HepG2 (cell line): ENCODE data around the gene SIMC1. TPM values are rescaled to one million over a fixed set of nuclear protein-coding genes. Genes with fewer than 3 reads are reported as not detected.
A peak's percentile ranks its signal among the peaks of the same experiment; 100 is the strongest.

Source experiments
- ARID5B ChIP-seq: IDR thresholded peaks from 2 replicates; pipeline ENCODE4 v1.4.0; 2020; ENCODE audit warnings: mild to moderate bottlenecking, missing genetic modification reagents
- FOXA1 ChIP-seq, 2 experiments: fragments of 450-650 bp in 1 of 2; sonication (generic) in 1 of 2; formaldehyde crosslinking in 1 of 2; IDR thresholded peaks; 2 replicates each; pipeline versions ENCODE4 v1.4.0 to v1.6.1; 2016 to 2020; ENCODE audit warnings: missing genetic modification reagents in 1 of 2
- GATAD2A ChIP-seq: IDR thresholded peaks from 2 replicates; pipeline ENCODE4 v1.6.1; 2016
- HDAC2 ChIP-seq: sonication (generic); formaldehyde crosslinking; IDR thresholded peaks from 2 replicates; pipeline ENCODE4 v1.4.0; 2020; ENCODE audit warnings: missing genetic modification reagents
- HNRNPH1 ChIP-seq: fragments of 200-400 bp; formaldehyde crosslinking; optimal IDR thresholded peaks from 2 replicates; pipeline ENCODE3; 2017; ENCODE audit warnings: mild to moderate bottlenecking, low read depth, low read length
- IRF2 ChIP-seq: IDR thresholded peaks from 2 replicates; pipeline ENCODE4 v1.6.1; 2018; ENCODE audit warnings: missing genetic modification reagents, missing compliant biosample characterization
- KDM6A ChIP-seq: IDR thresholded peaks from 2 replicates; pipeline ENCODE4 v1.6.1; 2016; ENCODE audit warnings: low read depth
- MAFK ChIP-seq, 2 experiments: IDR thresholded peaks in 1 of 2; conservative IDR thresholded peaks in 1 of 2; 2 replicates each; pipeline ENCODE4 v1.6.1; 2011; ENCODE audit warnings: improper control_type of control experiment in 2 of 2, low read length in 2 of 2
- MBD4 ChIP-seq: IDR thresholded peaks from 2 replicates; pipeline ENCODE4 v1.6.1; 2012; ENCODE audit warnings: low read length, inconsistent platforms, borderline replicate concordance
- PAXIP1 ChIP-seq: sonication (generic); formaldehyde crosslinking; conservative IDR thresholded peaks from 2 replicates; pipeline ENCODE4 v1.4.0; 2020; ENCODE audit warnings: mild to moderate bottlenecking, missing genetic modification reagents, moderate library complexity
- RFX1 ChIP-seq: fragments of 450-650 bp; IDR thresholded peaks from 2 replicates; pipeline ENCODE4 v1.6.1; 2017
- RXRB ChIP-seq: IDR thresholded peaks from 2 replicates; pipeline ENCODE4 v1.6.1; 2016; ENCODE audit warnings: borderline replicate concordance, missing genetic modification reagents, missing compliant biosample characterization
- SRSF4 ChIP-seq: fragments of 200-400 bp; formaldehyde crosslinking; IDR thresholded peaks from one replicate; pipeline ENCODE4 v1.6.1; 2018; ENCODE audit warnings: mild to moderate bottlenecking, low read depth, low read length, moderate library complexity; ENCODE audit not compliant: poor library complexity, severe bottlenecking
- TEAD3 ChIP-seq: optimal IDR thresholded peaks from 2 replicates; pipeline ENCODE3; 2016; ENCODE audit warnings: borderline replicate concordance
- ZFP37 ChIP-seq: sonication (generic); formaldehyde crosslinking; IDR thresholded peaks from 2 replicates; pipeline ENCODE4 v1.4.0; 2020; ENCODE audit warnings: missing genetic modification reagents, borderline replicate concordance
- ZFX ChIP-seq: sonication (generic); formaldehyde crosslinking; IDR thresholded peaks from 2 replicates; pipeline ENCODE4 v1.4.0; 2020; ENCODE audit warnings: mild to moderate bottlenecking, low read depth, missing genetic modification reagents, moderate library complexity
- ZNF317 ChIP-seq: sonication (generic); formaldehyde crosslinking; IDR thresholded peaks from 2 replicates; pipeline ENCODE4 v1.5.0; 2020; ENCODE audit warnings: mild to moderate bottlenecking, missing genetic modification reagents
- ZNF329 ChIP-seq: sonication (generic); formaldehyde crosslinking; IDR thresholded peaks from 2 replicates; pipeline ENCODE4 v1.9.0; 2021; ENCODE audit warnings: low read depth, mild to moderate bottlenecking, missing genetic modification reagents
- ZNF543 ChIP-seq: sonication (generic); formaldehyde crosslinking; IDR thresholded peaks from 2 replicates; pipeline ENCODE4 v1.4.0; 2020; ENCODE audit warnings: mild to moderate bottlenecking, missing genetic modification reagents
- ZSCAN22 ChIP-seq: sonication (generic); formaldehyde crosslinking; IDR thresholded peaks from 2 replicates; pipeline ENCODE4 v1.4.0; 2020; ENCODE audit warnings: mild to moderate bottlenecking, missing genetic modification reagents
- ZSCAN31 ChIP-seq: sonication (generic); formaldehyde crosslinking; IDR thresholded peaks from 2 replicates; pipeline ENCODE4 v1.5.0; 2020; ENCODE audit warnings: low read depth, mild to moderate bottlenecking, missing genetic modification reagents
- polyA plus RNA-seq, 8 experiments: library from polyadenylated mRNA; depleted of rRNA in 3 of 8; stranded (reverse) in 7 of 8; unstranded in 1 of 8; fragments of >200 nt; fragmentation: Illumina TruSeq in 4 of 8; extraction: Trizol in 4 of 8; gene quantifications; 2 replicates each; pipeline versions ENCODE4 v1.2.1 to v1.2.3, GENCODE V29; 2011 to 2016; ENCODE audit warnings: low read depth in 4 of 8, missing spikeins in 1 of 8, mixed read lengths in 1 of 8; ENCODE audit not compliant: insufficient read depth in 1 of 8
- total RNA-seq, 5 experiments: library from RNA; depleted of rRNA; stranded (reverse); fragments of >200 nt; fragmentation: Illumina TruSeq; extraction: Trizol; gene quantifications; 2 replicates each; pipeline ENCODE4 v1.2.3, GENCODE V29; 2016; ENCODE audit warnings: low read depth in 1 of 5
- TF ChIP-seq, protein P1 (sequence below): sonication (generic); formaldehyde crosslinking; conservative IDR thresholded peaks from 2 replicates; pipeline ENCODE4 v1.4.0; 2020; ENCODE audit warnings: missing genetic modification reagents

Gene SIMC1
- total and polyA plus RNA-seq, 2 of the 13 experiments (the other 11 are each of a cell fraction or from before 2014, with no cell fraction given): 5.4 to 6.8 TPM

- TF ChIP-seq ARID5B (CRISPR knock-in tag): peak; percentile 49
- peak; percentile 66 for TF ChIP-seq PAXIP1
- no peak for TF ChIP-seq ZSCAN31 (CRISPR knock-in tag)
- TF ChIP-seq MBD4: no peak
- TF ChIP-seq ZSCAN22: no peak
- TF ChIP-seq ZNF329: no peak
- TF ChIP-seq TEAD3: no peak
- TF ChIP-seq SRSF4: no peak
- peak; percentile 28; the same call in 1 of the 2 replicates for TF ChIP-seq KDM6A (CRISPR knock-in tag)
- no peak for TF ChIP-seq GATAD2A (CRISPR knock-in tag)
- no peak for TF ChIP-seq HNRNPH1
- no peak for TF ChIP-seq ZFP37 (CRISPR knock-in tag)
- no peak for TF ChIP-seq HDAC2 (CRISPR knock-in tag)
- peak; percentile 50 for TF ChIP-seq ZFX (CRISPR knock-in tag)
- TF ChIP-seq RFX1: no peak
- peak; percentile 11 to 28; a peak in 1 of 4 replicates for TF ChIP-seq MAFK (conservative IDR thresholded peaks at IDR 0.05 in 1 of 2, IDR thresholded peaks at IDR 0.05 in 1 of 2; ENCODE audit: low read length in 2 of 2)
- TF ChIP-seq IRF2 (CRISPR knock-in tag): 0 out of 2 replicates have a peak, but pooled peaks have one; percentile 41
- TF ChIP-seq FOXA1 (IDR thresholded peaks at IDR 0.05): no peak
- peak; percentile 66 for TF ChIP-seq FOXA1 (CRISPR knock-in tag; IDR thresholded peaks at IDR 0.05)
- no peak for TF ChIP-seq ZNF543 (CRISPR knock-in tag)
- TF ChIP-seq, protein P1, sequence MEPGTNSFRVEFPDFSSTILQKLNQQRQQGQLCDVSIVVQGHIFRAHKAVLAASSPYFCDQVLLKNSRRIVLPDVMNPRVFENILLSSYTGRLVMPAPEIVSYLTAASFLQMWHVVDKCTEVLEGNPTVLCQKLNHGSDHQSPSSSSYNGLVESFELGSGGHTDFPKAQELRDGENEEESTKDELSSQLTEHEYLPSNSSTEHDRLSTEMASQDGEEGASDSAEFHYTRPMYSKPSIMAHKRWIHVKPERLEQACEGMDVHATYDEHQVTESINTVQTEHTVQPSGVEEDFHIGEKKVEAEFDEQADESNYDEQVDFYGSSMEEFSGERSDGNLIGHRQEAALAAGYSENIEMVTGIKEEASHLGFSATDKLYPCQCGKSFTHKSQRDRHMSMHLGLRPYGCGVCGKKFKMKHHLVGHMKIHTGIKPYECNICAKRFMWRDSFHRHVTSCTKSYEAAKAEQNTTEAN (CRISPR knock-in tag): 0 out of 2 replicates have a peak, but pooled peaks have one; percentile 37
- 0 out of 2 replicates have a peak, but pooled peaks have one; percentile 32 for TF ChIP-seq ZNF317 (CRISPR knock-in tag)
- TF ChIP-seq RXRB (CRISPR knock-in tag): peak; percentile 45; the same call in 1 of the 2 replicates
These were observed 103.3 kb downstream of the SIMC1 start (continued) for GRCh38 chr5:176341325-176342157.
